Keratinocyte (primary cell): Measurements from ENCODE around the gene CEBPG. TPM values are rescaled to one million over a fixed set of nuclear protein-coding genes. Genes with fewer than 3 reads are reported as not detected.

Experiments
- DNase-seq: peaks from one replicate; pipeline ENCODE4 v3.0.0-alpha.2; 2011; ENCODE audit warnings: low read depth, missing footprints, low spot score
- FAIRE-seq: peaks from 2 replicates; lab custom pipeline; 2011; peaks lifted over from hg19 to GRCh38; lab: Jason Lieb, UNC
- H2AFZ ChIP-seq: 2 replicates; pipeline ENCODE4 v1.6.0; 2012; ENCODE audit warnings: low read length, control low read depth, inconsistent platforms; ENCODE audit not compliant: control insufficient read depth
- H3K27ac ChIP-seq: 2 replicates; pipeline ENCODE4 v1.5.1; 2011; ENCODE audit warnings: low read length; ENCODE audit not compliant: control insufficient read depth, insufficient read depth
- H3K27me3 ChIP-seq: 3 replicates; pipeline ENCODE4 v1.6.0; 2011; ENCODE audit warnings: low read length; ENCODE audit not compliant: control insufficient read depth, insufficient read depth; ENCODE audit errors: extremely low read depth
- H3K36me3 ChIP-seq, 2 experiments: 2 replicates in 1 of 2; 3 replicates in 1 of 2; pipeline ENCODE4 v1.5.1; 2011; ENCODE audit warnings: low read length in 2 of 2, mild to moderate bottlenecking in 1 of 2; ENCODE audit not compliant: control insufficient read depth in 2 of 2, insufficient read depth in 2 of 2; ENCODE audit errors: extremely low read depth in 1 of 2
- H3K4me1 ChIP-seq: 3 replicates; pipeline ENCODE4 v1.5.1; 2011; ENCODE audit warnings: low read length; ENCODE audit not compliant: control insufficient read depth, insufficient read depth; ENCODE audit errors: extremely low read depth
- H3K4me2 ChIP-seq: 3 replicates; pipeline ENCODE4 v1.6.0; 2011; ENCODE audit warnings: low read depth, low read length; ENCODE audit not compliant: control insufficient read depth, insufficient read depth; ENCODE audit errors: extremely low read depth
- H3K4me3 ChIP-seq, 3 experiments: fragments of 200-600 bp in 1 of 3; sonication (generic) in 1 of 3; 2 replicates in 2 of 3; 3 replicates in 1 of 3; pipeline ENCODE4 v1.5.1; 2011 to 2016; ENCODE audit warnings: low read length in 3 of 3, mild to moderate bottlenecking in 3 of 3, control low read depth in 2 of 3, inconsistent platforms in 1 of 3, low read depth in 1 of 3, mixed read lengths in 1 of 3, mixed run types in 1 of 3, moderate library complexity in 1 of 3; ENCODE audit not compliant: control insufficient read depth in 2 of 3, insufficient read depth in 2 of 3; ENCODE audit errors: extremely low read depth in 1 of 3
- H3K79me2 ChIP-seq: 2 replicates; pipeline ENCODE4 v1.6.0; 2012; ENCODE audit warnings: low read length; ENCODE audit not compliant: control insufficient read depth, insufficient read depth
- H3K9ac ChIP-seq: 3 replicates; pipeline ENCODE4 v1.6.0; 2011; ENCODE audit warnings: low read length; ENCODE audit not compliant: control insufficient read depth, insufficient read depth; ENCODE audit errors: extremely low read depth
- H3K9me1 ChIP-seq: 3 replicates; pipeline ENCODE4 v1.6.0; 2011; ENCODE audit warnings: low read length; ENCODE audit not compliant: control insufficient read depth, insufficient read depth; ENCODE audit errors: extremely low read depth
- H3K9me3 ChIP-seq: 2 replicates; pipeline ENCODE4 v1.5.1; 2012; ENCODE audit warnings: low read depth, low read length; ENCODE audit not compliant: control insufficient read depth
- H4K20me1 ChIP-seq: 3 replicates; pipeline ENCODE4 v1.6.0; 2011; ENCODE audit warnings: low read length; ENCODE audit not compliant: control insufficient read depth, insufficient read depth; ENCODE audit errors: extremely low read depth
- EZH2 ChIP-seq: IDR thresholded peaks from one replicate; pipeline ENCODE4 v1.6.1; 2012; ENCODE audit warnings: inconsistent platforms, mild to moderate bottlenecking, low read length, moderate library complexity
- dilution Hi-C: fragments of 300-500 bp; cut with MboI; formaldehyde crosslinking; loops from one replicate; pipeline ENCODE4 v1.7.0; 2020; ENCODE audit warnings: low sequenced_read_pairs; ENCODE audit not compliant: extremely low pct_ligation_motif_present
- polyA plus RNA-seq, 5 experiments: library from polyadenylated mRNA; depleted of rRNA in 3 of 5; stranded (reverse) in 3 of 5; stranded (forward) in 1 of 5; unstranded in 1 of 5; fragments of >200 nt; gene quantifications; 1 replicate in 1 of 5; 2 replicates in 3 of 5; 3 replicates in 1 of 5; pipeline versions ENCODE4 v1.2.1 to v1.2.3, GENCODE V29; 2011 to 2012; ENCODE audit warnings: missing spikeins in 2 of 5, low read depth in 1 of 5, low replicate concordance in 1 of 5
- TF ChIP-seq, protein P1 (sequence below), 3 experiments: IDR thresholded peaks in 1 of 3; conservative IDR thresholded peaks in 1 of 3; optimal IDR thresholded peaks in 1 of 3; 2 replicates in 2 of 3; 3 replicates in 1 of 3; pipeline versions ENCODE3 to v1.5.1; 2011; ENCODE audit warnings: low read length in 3 of 3, mild to moderate bottlenecking in 3 of 3, moderate library complexity in 2 of 3, control low read depth in 1 of 3, inconsistent platforms in 1 of 3; ENCODE audit not compliant: insufficient read depth in 2 of 3; ENCODE audit errors: extremely low read depth in 1 of 3

CEBPG gene
- polyA plus RNA-seq, 1 donor (not counting 4 experiments of a cell fraction or from before 2014, with no cell fraction given), result 31.9 TPM

DNA sequence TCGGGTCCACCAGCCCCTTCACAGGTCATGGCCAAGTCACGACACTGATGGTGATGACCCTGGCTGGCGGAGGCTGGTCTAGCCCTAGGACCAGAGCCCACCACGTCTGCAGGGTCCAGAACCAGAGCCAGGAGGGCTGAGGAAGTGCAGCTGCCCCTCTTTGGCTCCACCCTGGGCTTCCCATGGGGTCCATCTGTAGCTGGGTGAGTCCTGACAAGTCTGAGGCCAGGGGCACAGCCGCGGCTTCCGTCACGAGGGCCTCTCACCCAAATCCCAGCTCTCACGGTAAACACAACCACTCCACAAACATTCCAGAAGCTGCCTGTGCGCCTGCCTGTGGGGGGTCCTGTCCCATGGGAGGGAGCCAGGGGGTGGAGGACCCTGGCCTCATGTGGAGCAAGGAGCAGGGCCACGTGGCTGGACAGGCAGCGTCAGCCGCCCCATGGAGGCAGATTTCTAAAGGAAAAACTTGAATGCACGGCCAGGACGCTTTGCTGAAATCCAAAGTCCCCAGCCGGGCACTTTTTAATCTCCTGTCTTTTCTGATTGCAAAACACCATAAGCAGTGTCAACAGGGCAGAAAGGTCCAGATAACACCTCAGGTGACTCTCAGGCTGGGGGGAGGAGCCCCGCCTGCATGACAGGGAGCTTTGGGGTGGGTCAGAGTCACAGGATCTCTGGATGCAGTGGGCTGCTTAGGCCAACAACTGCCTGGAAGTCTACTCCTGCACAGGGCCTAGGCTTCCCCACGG is 29.9 kb downstream of the CEBPG start:
- FAIRE-seq (no peak), DNase-seq (no peak)
- Histone ChIP-seq H3K36me3 (no peaks in the 10 kb centered on the region), H3K9me3 (no peaks in the 10 kb centered on the region), H3K27me3 (no peaks in the 10 kb centered on the region), H3K4me1 (no peaks in the 10 kb centered on the region), H3K9me1 (no peaks in the 10 kb centered on the region), H3K4me3 (no peak overlapping the region), H3K79me2 (no peaks in the 10 kb centered on the region), H2AFZ (no peak overlapping the region), H4K20me1 (no peaks in the 10 kb centered on the region), H3K9ac (no peak overlapping the region), H3K4me2 (no peak overlapping the region), H3K27ac (no peak overlapping the region)
- no peak for TF ChIP-seq EZH2
- dilution Hi-C loops, result no loop called here

DNA sequence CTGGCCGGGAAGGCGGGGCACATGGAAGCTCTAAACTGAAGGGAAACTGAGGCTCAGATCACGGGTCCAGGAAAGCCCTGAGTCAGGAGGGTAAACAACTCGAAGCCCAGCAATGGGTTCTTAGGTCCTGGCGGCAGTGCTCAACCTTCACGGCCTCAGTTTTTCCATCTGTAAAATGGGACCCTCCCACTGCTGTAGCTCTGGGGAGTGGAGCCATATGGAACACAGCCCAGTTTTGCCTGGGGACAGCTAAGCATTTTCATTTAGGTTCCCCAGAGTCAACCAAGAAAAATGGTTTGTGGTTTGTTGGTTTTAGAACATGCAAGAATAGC is 30.4 kb downstream of the CEBPG start:
- no peak for FAIRE-seq
- TF ChIP-seq, protein P1, sequence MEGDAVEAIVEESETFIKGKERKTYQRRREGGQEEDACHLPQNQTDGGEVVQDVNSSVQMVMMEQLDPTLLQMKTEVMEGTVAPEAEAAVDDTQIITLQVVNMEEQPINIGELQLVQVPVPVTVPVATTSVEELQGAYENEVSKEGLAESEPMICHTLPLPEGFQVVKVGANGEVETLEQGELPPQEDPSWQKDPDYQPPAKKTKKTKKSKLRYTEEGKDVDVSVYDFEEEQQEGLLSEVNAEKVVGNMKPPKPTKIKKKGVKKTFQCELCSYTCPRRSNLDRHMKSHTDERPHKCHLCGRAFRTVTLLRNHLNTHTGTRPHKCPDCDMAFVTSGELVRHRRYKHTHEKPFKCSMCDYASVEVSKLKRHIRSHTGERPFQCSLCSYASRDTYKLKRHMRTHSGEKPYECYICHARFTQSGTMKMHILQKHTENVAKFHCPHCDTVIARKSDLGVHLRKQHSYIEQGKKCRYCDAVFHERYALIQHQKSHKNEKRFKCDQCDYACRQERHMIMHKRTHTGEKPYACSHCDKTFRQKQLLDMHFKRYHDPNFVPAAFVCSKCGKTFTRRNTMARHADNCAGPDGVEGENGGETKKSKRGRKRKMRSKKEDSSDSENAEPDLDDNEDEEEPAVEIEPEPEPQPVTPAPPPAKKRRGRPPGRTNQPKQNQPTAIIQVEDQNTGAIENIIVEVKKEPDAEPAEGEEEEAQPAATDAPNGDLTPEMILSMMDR (optimal IDR thresholded peaks at IDR 0.05 in 1 of 3, IDR thresholded peaks at IDR 0.05 in 1 of 3, conservative IDR thresholded peaks at IDR 0.05 in 1 of 3; ENCODE audit: extremely low read depth in 1 of 3, insufficient read depth in 2 of 3, low read length in 3 of 3), result no peak
- no peak for TF ChIP-seq EZH2

More for the DNA sequence above, 30.4 kb downstream of the CEBPG start:
- Histone ChIP-seq H3K36me3 (no peaks in the 10 kb centered on the region), H3K9ac (no peak overlapping the region), H3K9me1 (no peaks in the 10 kb centered on the region), H3K27ac (no peak overlapping the region), H3K4me3 (no peak overlapping the region), H3K27me3 (no peaks in the 10 kb centered on the region), H4K20me1 (no peaks in the 10 kb centered on the region), H3K4me1 (no peaks in the 10 kb centered on the region), H3K4me2 (no peak overlapping the region), H2AFZ (no peak overlapping the region), H3K9me3 (no peaks in the 10 kb centered on the region), H3K79me2 (no peaks in the 10 kb centered on the region)
- dilution Hi-C loops, result no loop called here
- no peak for DNase-seq
